ENCODE data around the gene P2RY2. TPM values are rescaled to one million over a fixed set of nuclear protein-coding genes. Genes with fewer than 3 reads are reported as not detected.

P2RY2 gene
- total RNA-seq, result 1 to 10 TPM; 3.5 to 5.7 TPM

DNA sequence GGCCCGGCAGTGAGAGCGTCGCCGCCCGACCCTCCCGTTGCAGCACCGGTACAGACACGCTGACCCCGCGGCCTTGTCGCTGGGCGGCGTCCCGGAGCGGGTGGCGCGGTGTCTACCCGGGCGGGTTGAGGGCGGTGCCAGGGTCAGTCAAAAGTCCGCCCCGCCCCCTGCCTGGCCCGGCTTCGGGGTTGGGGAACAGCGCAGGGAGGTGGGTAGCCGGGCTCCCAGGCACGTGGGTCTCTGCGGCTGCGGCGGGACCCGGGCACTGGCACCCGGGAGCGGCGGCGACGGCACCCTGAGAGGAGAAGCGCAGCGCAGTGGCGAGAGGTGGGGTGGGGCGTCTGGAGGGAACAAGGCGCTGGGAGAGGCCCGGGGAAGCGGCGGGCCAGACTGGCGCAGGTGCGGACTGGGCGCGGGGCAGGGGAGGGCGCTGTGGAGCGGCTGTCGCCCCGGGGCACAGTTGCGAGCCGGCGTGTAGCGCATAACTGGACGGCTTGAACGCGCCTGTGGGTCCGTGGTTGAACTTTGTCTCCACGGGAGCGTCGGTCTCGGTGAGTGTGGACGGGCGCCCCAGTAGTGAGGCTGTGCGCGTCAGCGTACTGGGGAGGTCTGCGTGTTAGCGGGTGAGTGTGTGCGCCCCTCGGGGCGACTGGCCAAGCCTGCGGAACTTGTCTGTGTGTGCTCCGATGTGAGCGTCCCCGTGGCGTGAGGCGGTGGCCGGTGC lies at the start of gene P2RY2:
P2RY2 (plus strand) TSS at position 176 of the 724 bp plus-strand sequence. CDS start 15,879 bp downstream, outside the sequence.
- no peak for DNase-seq (ENCODE audit: low spot score)

DNA sequence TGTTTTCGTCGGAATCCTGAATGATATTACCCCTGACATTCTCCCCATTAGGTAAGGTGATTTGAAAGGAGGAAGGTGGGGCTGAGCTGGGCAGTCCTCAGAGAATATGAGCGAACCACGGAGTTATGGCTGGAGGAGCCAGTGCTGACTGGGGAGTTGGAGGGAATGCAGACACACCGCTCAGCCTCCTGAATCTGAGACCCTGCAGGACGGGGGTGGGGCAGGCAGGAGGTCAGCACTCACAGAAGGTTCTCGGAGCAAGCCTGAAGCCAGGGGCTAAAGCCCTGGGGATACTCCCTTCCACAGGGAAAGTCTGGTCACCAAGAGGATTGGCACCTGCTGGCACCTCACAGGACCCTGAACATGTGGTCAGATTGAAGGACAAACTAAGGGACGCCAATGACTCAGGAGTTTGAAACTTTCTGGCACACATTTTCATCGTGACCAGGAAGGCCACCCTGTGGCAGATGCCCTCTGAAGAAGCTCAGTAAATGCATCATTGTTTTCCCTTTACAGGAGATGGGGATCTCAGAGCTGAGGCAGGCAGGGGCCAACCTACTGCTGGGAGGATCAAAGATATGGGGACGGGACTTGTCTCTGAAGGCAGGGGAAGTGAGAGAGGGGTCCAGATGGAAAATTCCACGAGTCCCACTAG lies 49.0 kb upstream of the P2RY2 start:
- H3K4me3 ChIP-seq, result no peak overlapping the region
- no peaks in the 10 kb centered on the region for H3K27me3 ChIP-seq (replicated peaks; ENCODE audit: insufficient read depth)
- H3K27ac ChIP-seq, result no peak overlapping the region
- no peaks in the 10 kb centered on the region for H3K9me3 ChIP-seq
- no peak for DNase-seq (ENCODE audit: low spot score)
- no peak for ATAC-seq (ENCODE audit: insufficient number of reproducible peaks, low FRiP score, low read depth)
- no peaks in the 10 kb centered on the region for H3K36me3 ChIP-seq
- TF ChIP-seq, protein P1, sequence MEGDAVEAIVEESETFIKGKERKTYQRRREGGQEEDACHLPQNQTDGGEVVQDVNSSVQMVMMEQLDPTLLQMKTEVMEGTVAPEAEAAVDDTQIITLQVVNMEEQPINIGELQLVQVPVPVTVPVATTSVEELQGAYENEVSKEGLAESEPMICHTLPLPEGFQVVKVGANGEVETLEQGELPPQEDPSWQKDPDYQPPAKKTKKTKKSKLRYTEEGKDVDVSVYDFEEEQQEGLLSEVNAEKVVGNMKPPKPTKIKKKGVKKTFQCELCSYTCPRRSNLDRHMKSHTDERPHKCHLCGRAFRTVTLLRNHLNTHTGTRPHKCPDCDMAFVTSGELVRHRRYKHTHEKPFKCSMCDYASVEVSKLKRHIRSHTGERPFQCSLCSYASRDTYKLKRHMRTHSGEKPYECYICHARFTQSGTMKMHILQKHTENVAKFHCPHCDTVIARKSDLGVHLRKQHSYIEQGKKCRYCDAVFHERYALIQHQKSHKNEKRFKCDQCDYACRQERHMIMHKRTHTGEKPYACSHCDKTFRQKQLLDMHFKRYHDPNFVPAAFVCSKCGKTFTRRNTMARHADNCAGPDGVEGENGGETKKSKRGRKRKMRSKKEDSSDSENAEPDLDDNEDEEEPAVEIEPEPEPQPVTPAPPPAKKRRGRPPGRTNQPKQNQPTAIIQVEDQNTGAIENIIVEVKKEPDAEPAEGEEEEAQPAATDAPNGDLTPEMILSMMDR (IDR thresholded peaks at IDR 0.05), result no peak
- peaks cover 9 to 17% of the 10 kb centered on the region in 2 donors for H3K4me1 ChIP-seq (ENCODE audit: control insufficient read depth in 1 of 2, low read depth in 2 of 2)

More for the DNA sequence above, at the start of gene P2RY2:
- TF ChIP-seq, protein P1 (IDR thresholded peaks at IDR 0.05), result peak; percentile 58
- Histone ChIP-seq H3K27me3 (replicated peaks; ENCODE audit: insufficient read depth) (no peaks in the 10 kb centered on the region), H3K4me1 (ENCODE audit: control insufficient read depth in 1 of 2, low read depth in 2 of 2) (peaks cover 11 to 29% of the 10 kb centered on the region in 2 donors), H3K36me3 (no peaks in the 10 kb centered on the region), H3K4me3 (peak within 1 kb of the TSS; percentile 76), H3K27ac (no peak within 1 kb of the TSS), H3K9me3 (no peaks in the 10 kb centered on the region)
- peak; percentile 44 for ATAC-seq (ENCODE audit: insufficient number of reproducible peaks, low FRiP score, low read depth)

DNA sequence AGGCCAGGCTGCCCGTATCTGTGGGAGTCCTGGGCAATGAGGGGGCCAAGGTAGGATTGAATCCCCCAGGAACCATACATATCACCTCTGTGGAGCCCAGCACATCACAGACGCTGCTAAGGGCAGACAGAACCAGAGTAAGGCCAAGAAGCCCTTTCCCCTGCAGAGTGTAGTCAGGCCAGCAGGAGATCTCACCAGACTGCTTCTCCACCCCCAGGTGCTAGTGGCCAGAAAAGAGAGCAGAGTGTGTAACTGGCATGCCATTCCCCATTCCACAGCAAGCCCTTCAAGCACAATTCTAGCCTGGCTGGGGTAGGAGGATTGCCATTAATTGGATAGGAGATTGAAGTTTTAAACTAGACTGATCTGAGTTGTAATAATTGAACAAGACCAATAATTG lies 47.9 kb upstream of the P2RY2 start:
- no peak overlapping the region for H3K4me3 ChIP-seq
- ATAC-seq (ENCODE audit: insufficient number of reproducible peaks, low FRiP score, low read depth) (no peak), DNase-seq (ENCODE audit: low spot score) (no peak)
- H3K4me1 ChIP-seq (ENCODE audit: control insufficient read depth in 1 of 2, low read depth in 2 of 2), result peaks cover 9 to 20% of the 10 kb centered on the region in 2 donors
- no peaks in the 10 kb centered on the region for H3K27me3 ChIP-seq (replicated peaks; ENCODE audit: insufficient read depth)
- no peak overlapping the region for H3K27ac ChIP-seq
- no peaks in the 10 kb centered on the region for H3K36me3 ChIP-seq
- no peaks in the 10 kb centered on the region for H3K9me3 ChIP-seq
- TF ChIP-seq, protein P1 (IDR thresholded peaks at IDR 0.05), result no peak

DNA sequence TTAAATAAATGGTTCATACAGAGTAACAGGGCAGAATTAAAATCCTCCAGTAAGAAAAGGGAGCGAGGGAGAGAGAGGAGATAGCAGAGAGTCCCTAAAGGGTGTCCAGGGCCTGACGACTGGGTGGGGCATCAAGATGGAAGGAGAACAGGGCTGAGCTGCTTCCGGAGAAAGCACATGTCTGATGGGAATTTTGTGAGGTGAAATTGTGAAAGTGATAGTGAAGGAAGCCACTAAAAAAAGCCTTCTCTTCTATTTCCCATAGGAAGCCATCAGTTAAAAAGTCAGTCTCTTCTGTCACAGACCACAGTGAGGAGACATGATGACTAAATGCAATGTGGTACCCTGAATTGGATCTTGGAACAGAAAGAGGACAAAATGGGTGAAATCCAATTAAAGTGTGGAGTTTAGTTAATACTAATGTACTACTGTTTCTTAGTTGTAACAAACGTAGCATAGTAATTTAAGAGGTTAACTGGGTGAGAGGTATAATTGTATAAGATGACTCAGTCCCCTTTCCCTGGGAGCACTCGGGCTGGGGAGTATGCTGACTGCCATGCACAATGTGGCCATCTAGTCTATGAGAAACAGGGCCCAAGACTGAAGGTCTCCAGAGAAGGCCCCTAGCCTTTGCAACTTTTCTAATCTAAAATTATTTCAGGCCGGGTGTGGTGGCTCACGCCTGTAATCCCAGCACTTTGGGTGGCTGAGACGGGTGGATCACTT lies 46.5 kb upstream of the P2RY2 start:
- Histone ChIP-seq H3K4me1 (ENCODE audit: control insufficient read depth in 1 of 2, low read depth in 2 of 2) (peaks cover 10 to 34% of the 10 kb centered on the region in 2 donors), H3K9me3 (no peaks in the 10 kb centered on the region), H3K36me3 (no peaks in the 10 kb centered on the region), H3K27me3 (replicated peaks; ENCODE audit: insufficient read depth) (no peaks in the 10 kb centered on the region), H3K4me3 (no peak overlapping the region), H3K27ac (no peak overlapping the region)
- TF ChIP-seq, protein P1 (IDR thresholded peaks at IDR 0.05), result no peak
- no peak for DNase-seq (ENCODE audit: low spot score)
- ATAC-seq (ENCODE audit: insufficient number of reproducible peaks, low FRiP score, low read depth), result no peak
